ENCODE results near the gene PAGE4. TPM values are rescaled to one million over a fixed set of nuclear protein-coding genes. Genes with fewer than 3 reads are reported as not detected.

The PAGE4 gene
- total RNA-seq, 1 donor from 2014 or later = not detected

DNA sequence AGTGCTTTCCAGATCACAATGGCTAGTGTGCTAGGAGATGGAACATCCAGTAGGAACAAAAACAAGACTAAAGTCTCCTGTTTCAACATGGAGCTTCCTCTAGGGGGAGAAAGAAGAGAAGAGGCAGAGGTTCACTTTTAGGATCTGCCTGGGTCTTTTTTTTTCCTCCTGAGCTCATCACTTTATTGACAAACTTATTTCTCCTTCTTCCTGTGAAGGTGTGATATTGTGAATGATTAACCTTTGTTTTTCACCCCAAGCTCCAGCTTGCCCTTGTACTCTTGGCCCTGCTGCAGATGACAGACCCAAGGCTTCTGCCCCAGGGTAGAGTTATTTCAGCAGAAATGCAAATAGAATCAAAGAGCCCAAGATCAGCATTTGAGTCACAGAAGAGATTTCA lies 13.5 kb downstream of the PAGE4 start:
- H3K9me3 Mint-ChIP-seq (ENCODE audit: unreplicated experiment) = no peaks in the 10 kb centered on the region
- no peak for DNase-seq (ENCODE audit: low spot score)
- no peak overlapping the region for H3K4me3 Mint-ChIP-seq (ENCODE audit: unreplicated experiment)
- H3K27ac Mint-ChIP-seq (ENCODE audit: unreplicated experiment) = no peak overlapping the region
- no peaks in the 10 kb centered on the region for H3K36me3 Mint-ChIP-seq (ENCODE audit: low read depth, unreplicated experiment)
- no peaks in the 10 kb centered on the region for H3K4me1 Mint-ChIP-seq (ENCODE audit: unreplicated experiment)
- H3K27me3 Mint-ChIP-seq (ENCODE audit: unreplicated experiment) = no peaks in the 10 kb centered on the region
- no peak for TF ChIP-seq CTCF (IDR thresholded peaks at IDR 0.05; ENCODE audit: unreplicated experiment)

DNA sequence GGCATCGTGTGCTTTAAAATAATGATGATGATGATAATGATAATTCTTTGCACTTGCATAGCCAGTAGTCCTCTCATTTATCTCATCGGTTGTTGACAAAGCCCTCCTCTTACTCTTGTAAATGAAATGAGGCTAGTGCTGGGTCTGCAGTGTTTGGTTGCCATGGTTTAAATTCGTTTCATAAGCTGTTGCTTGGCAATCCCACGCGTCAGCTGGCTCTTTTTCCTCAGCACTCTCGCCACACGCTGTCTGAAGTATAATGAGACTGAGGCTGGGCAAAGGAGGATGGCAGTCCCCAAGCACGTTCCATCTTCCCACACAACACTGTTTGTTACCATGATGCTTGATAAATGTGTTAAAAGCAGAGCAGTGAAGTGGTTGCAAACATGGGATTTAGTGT lies 15.5 kb downstream of the PAGE4 start:
- H3K27me3 Mint-ChIP-seq (ENCODE audit: unreplicated experiment) = no peaks in the 10 kb centered on the region
- no peak for TF ChIP-seq CTCF (IDR thresholded peaks at IDR 0.05; ENCODE audit: unreplicated experiment)
- H3K27ac Mint-ChIP-seq (ENCODE audit: unreplicated experiment) = no peak overlapping the region
- H3K4me1 Mint-ChIP-seq (ENCODE audit: unreplicated experiment) = no peaks in the 10 kb centered on the region
- H3K36me3 Mint-ChIP-seq (ENCODE audit: low read depth, unreplicated experiment) = no peaks in the 10 kb centered on the region
- H3K4me3 Mint-ChIP-seq (ENCODE audit: unreplicated experiment) = no peak overlapping the region
- H3K9me3 Mint-ChIP-seq (ENCODE audit: unreplicated experiment) = no peaks in the 10 kb centered on the region
- DNase-seq (ENCODE audit: low spot score) = no peak

- no peak overlapping the region for H3K4me3 Mint-ChIP-seq (ENCODE audit: unreplicated experiment)
- no peaks in the 10 kb centered on the region for H3K27me3 Mint-ChIP-seq (ENCODE audit: unreplicated experiment)
These were observed 16.7 kb downstream of the PAGE4 start for GRCh38 chrX:49845701-49846403.

DNA sequence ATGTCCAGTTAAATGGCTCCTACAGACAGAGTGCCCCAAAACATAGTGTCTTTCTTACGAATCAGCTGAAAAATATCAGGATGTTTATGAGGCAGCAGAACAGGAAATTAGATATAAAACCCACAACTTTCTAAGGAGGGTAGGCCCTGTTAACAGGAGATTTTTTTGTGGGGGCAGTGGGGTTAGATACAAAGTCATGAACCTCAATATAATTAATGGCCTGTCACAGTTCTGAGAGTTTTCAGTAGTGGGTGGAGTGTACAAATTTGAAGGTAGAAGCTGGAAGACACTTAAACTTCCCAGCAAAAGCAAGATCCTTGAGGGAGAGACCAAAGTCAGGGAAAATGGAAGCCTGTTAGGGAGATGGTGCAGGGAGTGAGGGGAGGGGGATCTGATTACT lies 17.4 kb downstream of the PAGE4 start:
- Mint-ChIP-seq H3K4me1 (ENCODE audit: unreplicated experiment) (no peaks in the 10 kb centered on the region), H3K27ac (ENCODE audit: unreplicated experiment) (no peak overlapping the region), H3K27me3 (ENCODE audit: unreplicated experiment) (no peaks in the 10 kb centered on the region), H3K36me3 (ENCODE audit: low read depth, unreplicated experiment) (no peaks in the 10 kb centered on the region), H3K9me3 (ENCODE audit: unreplicated experiment) (no peaks in the 10 kb centered on the region), H3K4me3 (ENCODE audit: unreplicated experiment) (no peak overlapping the region)
- DNase-seq (ENCODE audit: low spot score) = no peak
- TF ChIP-seq CTCF (IDR thresholded peaks at IDR 0.05; ENCODE audit: unreplicated experiment) = no peak

More at GRCh38 chrX:49845701-49846403, 16.7 kb downstream of the PAGE4 start:
- Mint-ChIP-seq H3K27ac (ENCODE audit: unreplicated experiment) (no peak overlapping the region), H3K9me3 (ENCODE audit: unreplicated experiment) (no peaks in the 10 kb centered on the region), H3K4me1 (ENCODE audit: unreplicated experiment) (no peaks in the 10 kb centered on the region), H3K36me3 (ENCODE audit: low read depth, unreplicated experiment) (no peaks in the 10 kb centered on the region)
- no peak for DNase-seq (ENCODE audit: low spot score)
- no peak for TF ChIP-seq CTCF (IDR thresholded peaks at IDR 0.05; ENCODE audit: unreplicated experiment)

GRCh38 chrX:49848275-49848674 lies 19.2 kb downstream of the PAGE4 start:
- Mint-ChIP-seq H3K4me1 (ENCODE audit: unreplicated experiment) (no peaks in the 10 kb centered on the region), H3K4me3 (ENCODE audit: unreplicated experiment) (no peak overlapping the region), H3K27ac (ENCODE audit: unreplicated experiment) (no peak overlapping the region), H3K9me3 (ENCODE audit: unreplicated experiment) (no peaks in the 10 kb centered on the region), H3K36me3 (ENCODE audit: low read depth, unreplicated experiment) (no peaks in the 10 kb centered on the region), H3K27me3 (ENCODE audit: unreplicated experiment) (no peaks in the 10 kb centered on the region)
- TF ChIP-seq CTCF (IDR thresholded peaks at IDR 0.05; ENCODE audit: unreplicated experiment) = no peak
- DNase-seq (ENCODE audit: low spot score) = no peak

All from endothelial cell (in vitro differentiated cells).